Lower leg skin (tissue), 3 donors: Measurements from ENCODE around the gene SMIM34.
"Not testable (repeated sequence)": the region's sequence is repeated elsewhere in the genome, so short reads cannot be mapped to it uniquely, and the experiment has no call there.

Experiments
- POLR2A ChIP-seq, 2 donors: fragments of 450-650 bp; IDR thresholded peaks; one replicate each; pipeline ENCODE4 v1.6.1; 2016 to 2017; ENCODE audit warnings: antibody characterized with exemption in 2 of 2, mild to moderate bottlenecking in 1 of 2, moderate library complexity in 1 of 2
- TF ChIP-seq, protein P1 (sequence below), 3 donors: fragments of 450-650 bp; IDR thresholded peaks; one replicate each; pipeline ENCODE4 v1.5.1; 2016; ENCODE audit warnings: antibody characterized with exemption in 3 of 3, mild to moderate bottlenecking in 3 of 3, moderate library complexity in 2 of 3

DNA sequence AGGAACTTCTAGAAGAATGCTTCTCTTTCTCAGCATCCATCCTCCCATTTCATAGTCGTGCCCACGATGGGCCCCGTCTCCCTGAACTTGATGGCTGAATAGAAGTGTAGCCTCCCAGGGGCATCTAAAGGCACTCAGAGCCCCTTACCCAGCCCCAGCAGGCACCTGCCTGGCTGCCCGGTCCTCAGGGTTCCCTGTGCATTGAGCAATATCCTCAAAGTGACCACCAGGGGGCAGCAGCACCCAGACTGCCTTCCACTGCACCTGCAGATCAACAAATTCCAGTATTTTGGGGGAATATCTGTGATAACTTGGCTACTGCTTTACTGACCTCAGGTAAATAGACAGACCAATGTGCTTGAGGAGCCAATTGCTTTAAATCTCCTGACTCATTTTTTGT, 19.7 kb upstream of the SMIM34 start:
- TF ChIP-seq, protein P1, sequence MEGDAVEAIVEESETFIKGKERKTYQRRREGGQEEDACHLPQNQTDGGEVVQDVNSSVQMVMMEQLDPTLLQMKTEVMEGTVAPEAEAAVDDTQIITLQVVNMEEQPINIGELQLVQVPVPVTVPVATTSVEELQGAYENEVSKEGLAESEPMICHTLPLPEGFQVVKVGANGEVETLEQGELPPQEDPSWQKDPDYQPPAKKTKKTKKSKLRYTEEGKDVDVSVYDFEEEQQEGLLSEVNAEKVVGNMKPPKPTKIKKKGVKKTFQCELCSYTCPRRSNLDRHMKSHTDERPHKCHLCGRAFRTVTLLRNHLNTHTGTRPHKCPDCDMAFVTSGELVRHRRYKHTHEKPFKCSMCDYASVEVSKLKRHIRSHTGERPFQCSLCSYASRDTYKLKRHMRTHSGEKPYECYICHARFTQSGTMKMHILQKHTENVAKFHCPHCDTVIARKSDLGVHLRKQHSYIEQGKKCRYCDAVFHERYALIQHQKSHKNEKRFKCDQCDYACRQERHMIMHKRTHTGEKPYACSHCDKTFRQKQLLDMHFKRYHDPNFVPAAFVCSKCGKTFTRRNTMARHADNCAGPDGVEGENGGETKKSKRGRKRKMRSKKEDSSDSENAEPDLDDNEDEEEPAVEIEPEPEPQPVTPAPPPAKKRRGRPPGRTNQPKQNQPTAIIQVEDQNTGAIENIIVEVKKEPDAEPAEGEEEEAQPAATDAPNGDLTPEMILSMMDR (IDR thresholded peaks at IDR 0.05) = not testable (repeated sequence)
- not testable (repeated sequence) for TF ChIP-seq POLR2A (IDR thresholded peaks at IDR 0.05)
